ENCODE results near the gene ZNF608.

GRCh38 chr5:124747791-124748686 is 1.6 kb upstream of the ZNF608 start:
- TF ChIP-seq POLR2AphosphoS5 (IDR thresholded peaks at IDR 0.05) (no peak), EP300 (IDR thresholded peaks at IDR 0.05) (no peak)
- TF ChIP-seq, protein P1, sequence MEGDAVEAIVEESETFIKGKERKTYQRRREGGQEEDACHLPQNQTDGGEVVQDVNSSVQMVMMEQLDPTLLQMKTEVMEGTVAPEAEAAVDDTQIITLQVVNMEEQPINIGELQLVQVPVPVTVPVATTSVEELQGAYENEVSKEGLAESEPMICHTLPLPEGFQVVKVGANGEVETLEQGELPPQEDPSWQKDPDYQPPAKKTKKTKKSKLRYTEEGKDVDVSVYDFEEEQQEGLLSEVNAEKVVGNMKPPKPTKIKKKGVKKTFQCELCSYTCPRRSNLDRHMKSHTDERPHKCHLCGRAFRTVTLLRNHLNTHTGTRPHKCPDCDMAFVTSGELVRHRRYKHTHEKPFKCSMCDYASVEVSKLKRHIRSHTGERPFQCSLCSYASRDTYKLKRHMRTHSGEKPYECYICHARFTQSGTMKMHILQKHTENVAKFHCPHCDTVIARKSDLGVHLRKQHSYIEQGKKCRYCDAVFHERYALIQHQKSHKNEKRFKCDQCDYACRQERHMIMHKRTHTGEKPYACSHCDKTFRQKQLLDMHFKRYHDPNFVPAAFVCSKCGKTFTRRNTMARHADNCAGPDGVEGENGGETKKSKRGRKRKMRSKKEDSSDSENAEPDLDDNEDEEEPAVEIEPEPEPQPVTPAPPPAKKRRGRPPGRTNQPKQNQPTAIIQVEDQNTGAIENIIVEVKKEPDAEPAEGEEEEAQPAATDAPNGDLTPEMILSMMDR (IDR thresholded peaks at IDR 0.05), result no peak
